Endodermal cell (in vitro differentiated cells): ENCODE results near the gene ACSL5. TPM values are rescaled to one million over a fixed set of nuclear protein-coding genes. Genes with fewer than 3 reads are reported as not detected.
"Not testable (repeated sequence)": the region's sequence is repeated elsewhere in the genome, so short reads cannot be mapped to it uniquely, and the experiment has no call there.

Source experiments
- DNase-seq: peaks from one replicate; pipeline ENCODE4 v3.0.0-alpha.2; 2017
- H3K27ac ChIP-seq: 2 replicates; pipeline ENCODE4 v1.5.1; 2013; ENCODE audit warnings: mild to moderate bottlenecking, low read depth, low read length, moderate library complexity
- H3K27me3 ChIP-seq: 2 replicates; pipeline ENCODE4 v1.6.1; 2013; ENCODE audit warnings: mild to moderate bottlenecking, low read length, moderate library complexity; ENCODE audit not compliant: insufficient read depth, control insufficient read depth, poor library complexity, severe bottlenecking
- H3K36me3 ChIP-seq: 2 replicates; pipeline ENCODE4 v1.7.0; 2013; ENCODE audit warnings: mild to moderate bottlenecking, low read length, moderate library complexity; ENCODE audit not compliant: control insufficient read depth, insufficient read depth
- H3K4me1 ChIP-seq: one replicate; pipeline ENCODE4 v1.7.0; 2013; ENCODE audit warnings: low read length; ENCODE audit not compliant: control insufficient read depth, insufficient read depth
- H3K4me3 ChIP-seq: 2 replicates; pipeline ENCODE4 v1.5.1; 2013; ENCODE audit warnings: mild to moderate bottlenecking, low read length, moderate library complexity
- H3K9ac ChIP-seq: 2 replicates; pipeline ENCODE4 v1.6.1; 2013; ENCODE audit warnings: mild to moderate bottlenecking, low read length, moderate library complexity; ENCODE audit not compliant: poor library complexity, severe bottlenecking; ENCODE audit errors: extremely low read depth
- H3K9me3 ChIP-seq: 2 replicates; pipeline ENCODE4 v1.6.1; 2013; ENCODE audit warnings: mild to moderate bottlenecking, low read length, moderate library complexity; ENCODE audit not compliant: control insufficient read depth
- H3K27ac Mint-ChIP-seq: 2 replicates; pipeline ENCODE4 v1.8.0; 2020; ENCODE audit warnings: mixed read lengths
- H3K27me3 Mint-ChIP-seq: 2 replicates; pipeline ENCODE4 v1.8.0; 2021; ENCODE audit warnings: mild to moderate bottlenecking, mixed read lengths; ENCODE audit not compliant: insufficient read depth
- H3K36me3 Mint-ChIP-seq: 2 replicates; pipeline ENCODE4 v1.8.0; 2020; ENCODE audit warnings: low read depth, mixed read lengths
- H3K4me1 Mint-ChIP-seq: 2 replicates; pipeline ENCODE4 v1.8.0; 2020; ENCODE audit warnings: mixed read lengths
- H3K4me3 Mint-ChIP-seq: 2 replicates; pipeline ENCODE4 v1.8.0; 2020; ENCODE audit warnings: mild to moderate bottlenecking, moderate library complexity, mixed read lengths
- H3K9me3 Mint-ChIP-seq: 2 replicates; pipeline ENCODE4 v1.8.0; 2020; ENCODE audit warnings: mild to moderate bottlenecking, mixed read lengths
- WGBS, 2 experiments: methylation state at CpG; one replicate each; pipeline versions ENCODE4 v1.1.5 to v1.1.7; 2013; ENCODE audit warnings: missing lambda C conversion rate in 2 of 2, mixed read lengths in 1 of 2; ENCODE audit not compliant: insufficient coverage in 1 of 2, insufficient read length in 1 of 2; 5-methylcytosine and 5-hydroxymethylcytosine counted together
- total RNA-seq, 2 donors: library from RNA; stranded (reverse); fragmentation: NEBNext Ultra II Directional in 1 of 2; extraction: Animal tissue kit (Norgen Biotek cat#: 25700) in 1 of 2; gene quantifications; 2 replicates in 1 of 2; 3 replicates in 1 of 2; pipeline ENCODE4 v1.2.1, GENCODE V29; 2021
- TF ChIP-seq, protein P1 (sequence below): fragments of 200-600 bp; sonication (generic); conservative IDR thresholded peaks from 2 replicates; pipeline ENCODE4 v1.5.0; 2021; ENCODE audit warnings: antibody characterized with exemption, mild to moderate bottlenecking

ACSL5 gene
- total RNA-seq, 2 donors from 2014 or later, result not detected

DNA sequence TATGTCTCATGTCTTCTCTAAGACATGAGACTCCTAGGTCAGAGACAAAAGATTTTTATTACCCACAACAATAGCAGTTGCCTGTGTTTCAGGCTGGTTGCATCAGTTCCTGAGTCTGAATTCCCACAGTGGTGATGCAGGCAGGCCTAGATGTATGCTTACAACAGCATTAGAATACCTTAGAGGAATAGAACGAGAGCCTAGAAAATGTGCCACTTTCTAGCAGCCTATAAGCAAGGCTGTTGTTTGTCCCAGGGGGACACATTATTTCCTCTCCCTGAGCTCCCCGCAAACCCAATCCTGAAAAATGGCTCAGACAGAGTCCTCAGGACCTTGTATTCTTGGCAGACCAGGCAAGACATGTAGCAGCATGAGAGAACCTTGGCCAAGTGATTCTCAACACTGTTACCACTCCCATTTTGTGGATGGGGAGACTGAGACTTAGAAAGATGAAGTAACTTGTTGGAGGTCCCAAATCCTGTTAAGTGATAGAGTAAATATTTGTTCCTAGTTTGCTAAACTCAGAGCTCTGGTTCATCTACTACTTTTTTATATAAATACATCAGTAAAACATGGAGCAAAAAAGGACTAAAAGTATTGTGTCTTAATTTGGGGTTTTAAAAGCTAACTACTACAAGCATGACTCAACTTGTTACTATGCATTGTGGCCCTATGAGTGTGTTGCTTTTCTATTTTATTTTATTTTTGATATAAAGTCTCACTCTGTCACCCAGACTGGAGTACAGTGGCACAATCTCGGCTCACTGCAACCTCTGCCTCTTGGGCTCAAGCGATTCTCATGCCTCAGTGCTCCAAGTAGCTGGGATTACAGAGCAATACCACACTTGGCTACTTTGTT, 87.3 kb downstream of the ACSL5 start:
- Mint-ChIP-seq H3K36me3 (peaks cover 36% of the 10 kb centered on the region), H3K4me3 (no peak overlapping the region), H3K4me1 (no peaks in the 10 kb centered on the region), H3K27ac (no peak overlapping the region), H3K27me3 (no peaks in the 10 kb centered on the region), H3K9me3 (peaks cover 3% of the 10 kb centered on the region)
- TF ChIP-seq, protein P1, sequence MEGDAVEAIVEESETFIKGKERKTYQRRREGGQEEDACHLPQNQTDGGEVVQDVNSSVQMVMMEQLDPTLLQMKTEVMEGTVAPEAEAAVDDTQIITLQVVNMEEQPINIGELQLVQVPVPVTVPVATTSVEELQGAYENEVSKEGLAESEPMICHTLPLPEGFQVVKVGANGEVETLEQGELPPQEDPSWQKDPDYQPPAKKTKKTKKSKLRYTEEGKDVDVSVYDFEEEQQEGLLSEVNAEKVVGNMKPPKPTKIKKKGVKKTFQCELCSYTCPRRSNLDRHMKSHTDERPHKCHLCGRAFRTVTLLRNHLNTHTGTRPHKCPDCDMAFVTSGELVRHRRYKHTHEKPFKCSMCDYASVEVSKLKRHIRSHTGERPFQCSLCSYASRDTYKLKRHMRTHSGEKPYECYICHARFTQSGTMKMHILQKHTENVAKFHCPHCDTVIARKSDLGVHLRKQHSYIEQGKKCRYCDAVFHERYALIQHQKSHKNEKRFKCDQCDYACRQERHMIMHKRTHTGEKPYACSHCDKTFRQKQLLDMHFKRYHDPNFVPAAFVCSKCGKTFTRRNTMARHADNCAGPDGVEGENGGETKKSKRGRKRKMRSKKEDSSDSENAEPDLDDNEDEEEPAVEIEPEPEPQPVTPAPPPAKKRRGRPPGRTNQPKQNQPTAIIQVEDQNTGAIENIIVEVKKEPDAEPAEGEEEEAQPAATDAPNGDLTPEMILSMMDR, result no peak
- 67 to 95% methylated on average over 1 to 4 of the region's 4 CpGs for WGBS, 2 experiments
- Histone ChIP-seq H3K9me3 (peaks cover 12% of the 10 kb centered on the region), H3K9ac (no peak overlapping the region), H3K27me3 (no peaks in the 10 kb centered on the region), H3K4me1 (no peaks in the 10 kb centered on the region), H3K27ac (no peak overlapping the region), H3K4me3 (no peak overlapping the region), H3K36me3 (peaks cover 42% of the 10 kb centered on the region)
- no peak for DNase-seq

DNA sequence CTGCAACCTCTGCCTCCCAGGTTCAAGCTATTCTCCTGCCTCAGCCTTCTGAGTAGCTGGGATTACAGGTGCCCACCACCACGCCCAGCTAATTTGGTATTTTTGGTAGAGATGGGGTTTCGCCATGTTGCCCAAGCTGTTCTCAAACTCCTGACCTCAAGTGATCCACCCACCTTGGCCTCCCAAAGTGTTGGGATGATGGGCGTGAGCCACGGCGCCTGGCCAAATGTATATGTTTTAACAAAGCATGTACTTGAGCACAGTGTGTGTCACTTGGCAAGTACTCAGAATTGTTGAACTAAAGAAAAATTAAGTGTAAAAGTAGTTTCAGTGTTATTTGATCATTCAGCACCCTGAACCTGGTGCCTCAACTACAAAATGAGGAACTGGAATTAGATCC, 90.2 kb downstream of the ACSL5 start:
- H3K4me1 ChIP-seq, H3K9me3 Mint-ChIP-seq, H3K4me3 ChIP-seq, H3K27me3 ChIP-seq, DNase-seq, H3K4me1 Mint-ChIP-seq, H3K27me3 Mint-ChIP-seq, H3K9ac ChIP-seq, H3K27ac ChIP-seq, H3K27ac Mint-ChIP-seq, H3K4me3 Mint-ChIP-seq: not testable (repeated sequence)
- Histone ChIP-seq H3K36me3 (peaks cover 53% of the 10 kb centered on the region), H3K9me3 (peaks cover 12% of the 10 kb centered on the region)
- peaks cover 41% of the 10 kb centered on the region for H3K36me3 Mint-ChIP-seq
- 85 to 92% methylated on average over 4 to 5 of the region's 5 CpGs for WGBS, 2 experiments

DNA sequence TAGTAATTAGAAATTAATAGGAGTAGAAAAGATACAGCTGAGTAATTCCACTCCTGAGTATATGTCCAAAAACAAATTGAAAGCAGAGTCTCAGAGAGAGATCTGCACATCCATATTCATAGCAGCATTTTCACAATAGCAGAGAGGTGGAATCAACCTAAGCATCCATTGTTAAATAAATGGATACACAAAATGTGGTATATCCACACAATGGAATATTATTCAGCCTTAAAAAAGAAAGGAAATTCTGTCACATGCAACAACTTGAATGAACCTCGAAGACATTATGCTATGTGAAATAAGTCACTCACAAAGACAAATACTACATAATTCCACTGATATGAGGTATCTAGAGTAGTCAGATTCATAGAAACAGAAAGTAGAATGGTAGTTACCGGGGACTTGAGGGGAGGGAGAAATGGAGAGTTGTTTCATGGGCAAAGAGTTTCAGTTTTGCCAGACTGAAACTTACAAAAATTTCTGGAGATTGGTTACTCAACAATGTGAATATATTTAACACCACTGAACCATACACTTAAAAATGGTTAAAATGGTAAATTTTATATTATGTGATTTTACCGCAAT, 91.5 kb downstream of the ACSL5 start:
- 100% methylated on average over 1 of the region's 3 CpGs; no CpG with 5 or more reads in 1 of the 2 experiments for WGBS, 2 experiments
- TF ChIP-seq, protein P1, result no peak
- H3K36me3 Mint-ChIP-seq, result peaks cover 44% of the 10 kb centered on the region
- no peak overlapping the region for H3K9ac ChIP-seq
- no peaks in the 10 kb centered on the region for H3K27me3 Mint-ChIP-seq
- H3K4me3 Mint-ChIP-seq, result no peak overlapping the region
- no peak overlapping the region for H3K27ac ChIP-seq
- H3K4me1 ChIP-seq, result no peaks in the 10 kb centered on the region
- H3K27me3 ChIP-seq, result no peaks in the 10 kb centered on the region
- H3K4me1 Mint-ChIP-seq, result no peaks in the 10 kb centered on the region
- no peak overlapping the region for H3K4me3 ChIP-seq
- DNase-seq, result no peak
- H3K9me3 Mint-ChIP-seq, result peaks cover 3% of the 10 kb centered on the region
- H3K36me3 ChIP-seq, result peaks cover 53% of the 10 kb centered on the region
- no peak overlapping the region for H3K27ac Mint-ChIP-seq
- peaks cover 12% of the 10 kb centered on the region for H3K9me3 ChIP-seq
